ENCODE results near the gene OR51B6. TPM values are rescaled to one million over a fixed set of nuclear protein-coding genes. Genes with fewer than 3 reads are reported as not detected.
"Not testable (repeated sequence)": the region's sequence is repeated elsewhere in the genome, so short reads cannot be mapped to it uniquely, and the experiment has no call there.

OR51B6 gene, protein sequence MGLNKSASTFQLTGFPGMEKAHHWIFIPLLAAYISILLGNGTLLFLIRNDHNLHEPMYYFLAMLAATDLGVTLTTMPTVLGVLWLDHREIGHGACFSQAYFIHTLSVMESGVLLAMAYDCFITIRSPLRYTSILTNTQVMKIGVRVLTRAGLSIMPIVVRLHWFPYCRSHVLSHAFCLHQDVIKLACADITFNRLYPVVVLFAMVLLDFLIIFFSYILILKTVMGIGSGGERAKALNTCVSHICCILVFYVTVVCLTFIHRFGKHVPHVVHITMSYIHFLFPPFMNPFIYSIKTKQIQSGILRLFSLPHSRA
- not detected for total RNA-seq

DNA sequence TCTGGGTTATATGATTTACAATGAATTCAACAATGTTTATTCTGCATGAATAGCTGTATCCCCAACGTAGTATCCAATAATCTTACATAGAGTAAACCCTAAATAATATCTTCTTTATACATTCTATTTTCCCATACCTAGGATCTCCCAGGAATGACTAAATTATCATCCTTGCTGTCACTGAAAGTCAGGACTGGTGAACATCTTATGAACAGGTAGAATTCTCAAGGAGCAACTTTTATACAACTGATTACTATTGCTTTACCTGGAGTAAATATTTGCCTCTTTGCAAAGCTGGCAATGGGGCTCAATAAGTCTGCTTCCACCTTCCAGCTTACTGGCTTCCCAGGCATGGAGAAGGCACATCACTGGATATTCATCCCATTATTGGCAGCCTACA, at the start of gene OR51B6:
TSS of gene OR51B6 (plus strand) at position 301 of the 400 bp plus-strand sequence. CDS start at position 301, 0 bp downstream.
- Mint-ChIP-seq H3K36me3 (no peaks in the 10 kb centered on the region), H3K9me3 (no peaks in the 10 kb centered on the region), H3K4me1 (no peaks in the 10 kb centered on the region), H3K27me3 (peaks cover 15% of the 10 kb centered on the region), H3K27ac (no peak within 1 kb of the TSS), H3K4me3 (no peak within 1 kb of the TSS)
- DNase-seq, result no peak

- no peak within 1 kb of the TSS for H3K27ac Mint-ChIP-seq
- no peak within 1 kb of the TSS for H3K4me3 Mint-ChIP-seq
- H3K27me3 Mint-ChIP-seq, result peaks cover 4% of the 10 kb centered on the region
- H3K9me3 Mint-ChIP-seq, result no peaks in the 10 kb centered on the region
- no peaks in the 10 kb centered on the region for H3K4me1 Mint-ChIP-seq
- DNase-seq, result no peak
- no peaks in the 10 kb centered on the region for H3K36me3 Mint-ChIP-seq
These were observed 49.5 kb upstream of the OR51B6 start, which contains the start of gene OR51B4 for GRCh38 chr11:5301846-5302245. OR51B4 (minus strand) TSS chr11:5301946; CDS start chr11:5301946, 0 bp downstream.

- no peak for DNase-seq
- Mint-ChIP-seq H3K27ac (no peak overlapping the region), H3K4me1 (no peaks in the 10 kb centered on the region), H3K27me3 (peaks cover 4% of the 10 kb centered on the region), H3K36me3 (no peaks in the 10 kb centered on the region), H3K4me3 (no peak overlapping the region), H3K9me3 (no peaks in the 10 kb centered on the region)
These were observed 47.7 kb upstream of the OR51B6 start for GRCh38 chr11:5303626-5304025.

DNA sequence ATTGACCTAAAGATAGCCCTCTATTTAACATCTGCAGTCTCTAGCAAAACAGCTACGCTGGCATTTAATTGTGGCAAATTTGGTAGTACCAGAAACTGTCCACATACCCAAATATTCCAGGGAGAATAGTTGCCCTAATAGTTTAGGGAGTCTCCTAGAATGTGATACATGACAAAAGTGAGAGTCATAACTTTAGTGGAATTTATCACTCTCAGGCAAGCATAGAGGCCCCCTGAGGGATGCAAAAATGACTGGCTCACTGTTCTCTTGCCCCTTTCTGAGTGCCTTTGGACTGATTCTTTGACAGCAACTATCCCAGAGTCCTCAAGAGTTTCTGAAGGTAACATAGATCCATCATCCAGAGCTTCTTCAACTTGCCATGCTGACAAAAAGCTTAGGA, 47.3 kb upstream of the OR51B6 start:
- no peak overlapping the region for H3K27ac Mint-ChIP-seq
- DNase-seq, result no peak
- no peak overlapping the region for H3K4me3 Mint-ChIP-seq
- no peaks in the 10 kb centered on the region for H3K4me1 Mint-ChIP-seq
- H3K36me3 Mint-ChIP-seq, result no peaks in the 10 kb centered on the region
- H3K9me3 Mint-ChIP-seq, result no peaks in the 10 kb centered on the region
- peaks cover 4% of the 10 kb centered on the region for H3K27me3 Mint-ChIP-seq

DNA sequence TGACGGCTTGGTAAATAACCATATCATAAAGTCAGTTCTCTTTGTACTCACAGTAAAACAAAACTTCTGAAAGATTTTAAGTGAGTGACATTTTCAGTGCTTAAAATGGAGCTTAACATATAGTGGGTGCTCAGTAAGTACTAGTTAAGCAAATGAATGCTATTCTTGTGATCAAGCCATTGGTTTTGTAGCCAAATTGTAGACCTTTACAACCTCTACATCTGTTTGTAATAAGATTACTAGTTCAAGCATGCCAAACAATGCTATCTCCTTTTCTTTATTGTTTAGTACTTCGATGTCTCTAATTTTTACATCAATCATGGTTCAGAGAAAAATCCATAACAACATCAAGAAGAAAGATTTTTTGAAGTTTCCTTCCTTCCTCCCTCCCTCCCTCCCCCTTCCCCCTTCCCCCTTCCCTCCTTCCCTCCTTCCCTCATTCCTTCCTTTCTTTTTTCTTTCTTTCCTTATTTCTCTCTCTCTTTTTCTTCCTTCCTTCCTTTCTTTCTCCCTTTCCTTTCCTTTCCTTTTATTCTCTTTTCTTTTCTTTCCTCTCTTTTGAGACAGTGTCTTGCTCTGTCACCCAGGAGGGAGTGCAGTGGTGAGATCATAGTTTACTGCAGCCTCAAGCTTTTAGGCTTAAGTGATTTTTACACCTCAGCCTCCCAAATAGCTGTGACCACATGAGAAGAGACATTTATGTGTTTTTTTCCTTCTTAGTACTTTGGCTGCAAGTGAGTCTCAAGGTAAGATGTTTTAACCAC, 43.9 kb upstream of the OR51B6 start:
- Mint-ChIP-seq H3K27ac (no peak overlapping the region), H3K36me3 (no peaks in the 10 kb centered on the region), H3K27me3 (no peaks in the 10 kb centered on the region), H3K4me3 (no peak overlapping the region), H3K4me1 (no peaks in the 10 kb centered on the region), H3K9me3 (no peaks in the 10 kb centered on the region)
- DNase-seq, result no peak

DNA sequence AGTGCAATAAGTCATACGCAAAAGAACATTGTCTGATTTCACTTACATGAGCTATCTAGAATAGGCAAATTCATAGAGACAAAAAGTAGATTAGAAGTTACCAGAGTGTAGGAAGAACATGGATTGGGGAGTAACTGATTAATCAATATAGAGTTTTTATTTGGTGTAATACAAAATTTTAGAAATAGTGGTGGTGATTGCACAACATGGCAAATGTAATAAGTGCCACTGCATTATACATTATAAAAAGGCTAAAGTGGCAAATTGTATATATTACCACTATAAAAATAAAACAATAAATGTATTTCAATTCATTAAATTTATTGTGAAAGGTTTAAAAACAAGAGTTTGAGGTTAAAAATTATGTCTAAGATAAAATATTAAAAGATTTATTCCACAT, 40.9 kb upstream of the OR51B6 start:
- H3K27ac Mint-ChIP-seq, result no peak overlapping the region
- H3K4me1 Mint-ChIP-seq, result no peaks in the 10 kb centered on the region
- H3K9me3 Mint-ChIP-seq, result peaks cover 1% of the 10 kb centered on the region
- H3K27me3 Mint-ChIP-seq, result no peaks in the 10 kb centered on the region
- DNase-seq, result no peak
- H3K36me3 Mint-ChIP-seq, result no peaks in the 10 kb centered on the region
- no peak overlapping the region for H3K4me3 Mint-ChIP-seq

DNA sequence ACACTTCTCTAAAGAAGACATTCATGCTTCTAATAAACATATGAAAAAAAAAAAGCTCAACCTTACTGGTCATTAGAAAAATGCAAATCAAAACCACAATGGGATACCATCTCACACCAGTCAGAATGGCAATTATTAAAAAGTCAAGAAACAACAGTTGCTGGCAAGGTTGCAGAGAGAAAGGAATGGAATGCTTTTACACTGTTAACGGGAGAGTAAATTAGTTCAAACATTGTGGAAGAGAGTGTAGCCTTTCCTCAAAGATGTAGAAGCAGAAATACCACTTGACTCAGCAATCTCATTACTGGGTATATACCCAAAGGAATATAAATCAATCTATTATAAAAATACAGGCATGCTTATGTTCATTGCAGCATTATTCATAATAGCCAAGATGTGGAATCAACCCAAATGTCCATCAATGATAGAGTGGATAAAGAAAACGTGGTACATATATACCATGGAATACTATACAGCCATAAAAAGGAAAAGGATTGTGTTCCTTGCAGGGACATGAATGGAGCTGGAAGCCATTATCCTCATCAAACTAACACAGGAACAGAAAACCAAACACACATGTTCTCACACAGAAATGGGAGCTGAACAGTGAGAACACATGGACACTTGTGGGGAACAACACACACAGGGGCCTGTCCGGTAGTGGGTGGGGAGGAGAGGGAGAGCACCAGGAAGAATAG, 37.8 kb upstream of the OR51B6 start:
- not testable (repeated sequence) for H3K36me3 Mint-ChIP-seq, H3K27ac Mint-ChIP-seq, H3K9me3 Mint-ChIP-seq, H3K4me1 Mint-ChIP-seq, DNase-seq, H3K27me3 Mint-ChIP-seq, H3K4me3 Mint-ChIP-seq

DNA sequence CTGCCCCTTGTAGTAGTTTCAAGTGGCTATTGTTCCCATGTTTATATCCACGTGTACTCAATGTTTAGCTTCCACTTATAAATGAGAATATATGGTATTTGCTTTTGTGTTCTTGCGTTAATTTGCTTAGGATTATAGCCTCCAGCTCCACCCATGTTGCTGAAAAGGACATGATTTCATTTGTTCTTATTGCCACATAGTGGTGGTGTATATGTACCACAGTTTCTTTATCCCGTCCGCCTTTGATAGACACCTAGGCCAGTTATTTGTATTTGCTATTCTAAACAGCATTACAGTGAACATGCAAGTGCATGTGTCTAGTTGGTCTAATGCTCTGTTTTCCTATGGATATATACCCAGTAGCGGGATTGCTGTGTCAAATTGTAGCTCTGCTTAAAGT, 34.0 kb upstream of the OR51B6 start:
- H3K27me3 Mint-ChIP-seq, result peaks cover 4% of the 10 kb centered on the region
- no peak overlapping the region for H3K27ac Mint-ChIP-seq
- no peaks in the 10 kb centered on the region for H3K36me3 Mint-ChIP-seq
- peaks cover 1% of the 10 kb centered on the region for H3K9me3 Mint-ChIP-seq
- no peaks in the 10 kb centered on the region for H3K4me1 Mint-ChIP-seq
- H3K4me3 Mint-ChIP-seq, result no peak overlapping the region
- no peak for DNase-seq

DNA sequence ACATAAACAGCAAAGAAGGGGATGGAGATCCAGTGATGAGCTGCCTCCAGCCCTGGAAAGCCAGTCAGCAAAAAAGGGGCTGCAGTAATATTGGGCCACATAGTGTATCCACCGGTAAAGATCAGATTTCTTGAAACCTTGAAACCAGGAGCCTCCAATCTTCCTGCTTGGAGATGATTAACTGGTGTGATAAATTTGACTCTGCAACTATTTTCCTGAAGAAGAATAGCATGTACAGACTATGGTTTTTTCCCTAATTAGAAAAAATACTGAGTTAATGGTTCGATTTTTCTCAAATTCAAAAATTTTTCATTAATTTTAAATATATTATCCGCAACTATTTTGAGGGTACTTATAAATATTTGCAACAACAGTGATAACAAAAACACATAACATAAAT, 27.1 kb upstream of the OR51B6 start, which contains the start of gene OR51B2:
TSS of gene OR51B2 (minus strand) at position 101 of the 400 bp plus-strand sequence. CDS start at position 101, 0 bp downstream.
- H3K9me3 Mint-ChIP-seq, result no peaks in the 10 kb centered on the region
- peaks cover 7% of the 10 kb centered on the region for H3K27me3 Mint-ChIP-seq
- H3K36me3 Mint-ChIP-seq, result no peaks in the 10 kb centered on the region
- no peak within 1 kb of the TSS for H3K27ac Mint-ChIP-seq
- no peak within 1 kb of the TSS for H3K4me3 Mint-ChIP-seq
- no peaks in the 10 kb centered on the region for H3K4me1 Mint-ChIP-seq
- DNase-seq, result no peak

DNA sequence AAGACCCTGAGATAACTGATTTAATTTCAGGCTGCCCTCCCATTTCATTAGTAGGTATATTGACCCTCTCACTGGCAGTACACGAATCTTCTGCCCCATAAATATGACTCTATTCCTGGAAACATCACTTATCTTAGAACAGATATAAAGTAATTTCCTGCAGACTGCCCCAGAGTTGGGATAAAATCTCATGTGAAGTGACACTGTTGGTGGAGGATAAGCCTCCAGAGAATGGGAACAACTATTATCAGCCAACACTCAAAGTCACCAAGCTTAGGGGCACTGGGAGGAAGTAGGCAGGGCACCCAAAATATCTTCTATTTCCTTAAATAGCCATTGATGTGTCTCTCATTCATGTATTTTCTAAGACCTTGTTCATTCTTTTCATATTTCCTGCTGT, 16.1 kb upstream of the OR51B6 start:
- no peaks in the 10 kb centered on the region for H3K9me3 Mint-ChIP-seq
- no peaks in the 10 kb centered on the region for H3K4me1 Mint-ChIP-seq
- no peak overlapping the region for H3K4me3 Mint-ChIP-seq
- no peak overlapping the region for H3K27ac Mint-ChIP-seq
- no peaks in the 10 kb centered on the region for H3K36me3 Mint-ChIP-seq
- no peak for DNase-seq
- peaks cover 4% of the 10 kb centered on the region for H3K27me3 Mint-ChIP-seq

- DNase-seq, result no peak
- H3K27ac Mint-ChIP-seq, result no peak overlapping the region
- no peaks in the 10 kb centered on the region for H3K9me3 Mint-ChIP-seq
- peaks cover 4% of the 10 kb centered on the region for H3K27me3 Mint-ChIP-seq
- no peaks in the 10 kb centered on the region for H3K4me1 Mint-ChIP-seq
- no peak overlapping the region for H3K4me3 Mint-ChIP-seq
- H3K36me3 Mint-ChIP-seq, result no peaks in the 10 kb centered on the region
These were observed 15.0 kb upstream of the OR51B6 start for GRCh38 chr11:5336331-5336730.

DNA sequence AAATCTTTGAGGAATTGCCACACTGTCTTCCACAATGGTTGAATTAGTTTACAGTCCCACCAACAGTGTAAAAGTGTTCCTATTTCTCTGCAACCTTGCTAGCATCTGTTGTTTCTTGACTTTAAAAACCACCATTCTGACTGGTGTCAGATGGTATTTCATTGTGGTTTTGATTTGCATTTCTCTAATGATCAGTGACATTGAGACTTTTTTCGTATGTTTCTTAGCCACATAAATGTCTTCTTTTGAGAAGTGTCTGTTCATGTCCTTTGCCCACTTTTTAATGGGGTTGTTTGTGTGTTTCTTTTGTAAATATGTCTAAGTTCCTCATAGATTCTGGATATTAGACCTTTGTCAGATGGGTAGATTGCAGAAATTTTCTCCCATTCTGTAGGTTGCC, 14.1 kb upstream of the OR51B6 start:
- H3K9me3 Mint-ChIP-seq, DNase-seq, H3K36me3 Mint-ChIP-seq, H3K4me3 Mint-ChIP-seq, H3K27me3 Mint-ChIP-seq, H3K4me1 Mint-ChIP-seq, H3K27ac Mint-ChIP-seq: not testable (repeated sequence)

DNA sequence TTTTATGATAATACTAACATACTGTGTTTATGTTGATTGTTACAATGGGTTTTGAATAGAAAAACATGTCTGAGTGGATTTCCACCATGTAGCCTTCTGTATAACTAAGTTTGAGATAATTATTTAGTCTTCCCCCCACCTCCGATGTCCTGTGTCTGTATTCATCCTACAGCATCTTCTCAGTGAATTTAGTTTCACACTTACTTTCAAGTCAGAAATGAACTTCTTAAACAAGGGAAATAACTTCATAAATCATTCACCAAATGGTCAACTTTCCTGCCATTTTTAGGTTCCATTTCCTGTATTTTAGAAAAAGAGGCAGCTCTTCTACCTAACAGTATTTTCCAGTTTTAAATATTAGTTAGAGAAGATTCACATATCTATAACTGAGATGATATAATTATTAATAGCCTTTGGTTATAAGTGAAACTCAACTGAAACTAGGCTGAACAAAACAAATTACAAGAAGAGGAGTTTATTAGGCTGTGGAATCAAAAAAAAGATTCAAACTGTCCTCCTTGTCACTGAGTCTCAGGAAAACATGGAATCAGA, 11.5 kb upstream of the OR51B6 start:
- H3K36me3 Mint-ChIP-seq, result no peaks in the 10 kb centered on the region
- no peaks in the 10 kb centered on the region for H3K4me1 Mint-ChIP-seq
- H3K27ac Mint-ChIP-seq, result no peak overlapping the region
- H3K27me3 Mint-ChIP-seq, result peaks cover 2% of the 10 kb centered on the region
- no peaks in the 10 kb centered on the region for H3K9me3 Mint-ChIP-seq
- no peak for DNase-seq
- no peak overlapping the region for H3K4me3 Mint-ChIP-seq

- DNase-seq, result no peak
- Mint-ChIP-seq H3K4me1 (no peaks in the 10 kb centered on the region), H3K9me3 (no peaks in the 10 kb centered on the region), H3K36me3 (no peaks in the 10 kb centered on the region), H3K4me3 (no peak within 1 kb of the TSS), H3K27ac (no peak within 1 kb of the TSS), H3K27me3 (peaks cover 17% of the 10 kb centered on the region)
These were observed 7.6 kb upstream of the OR51B6 start, which contains the start of gene OR51B5 for GRCh38 chr11:5343474-5344335. OR51B5 (minus strand) TSS chr11:5343524; CDS start chr11:5343524, 0 bp downstream.
